Activated CD4-positive, alpha-beta memory T cell treated with anti-CD3 and anti-CD28 coated beads, Interleukin-2, amount 10 ng/mL, durations not matched to agents 7 days and 5 days (primary cell): ENCODE measurements around the gene EMC6. TPM values are rescaled to one million over a fixed set of nuclear protein-coding genes. Genes with fewer than 3 reads are reported as not detected.

Experiments used
- CTCF ChIA-PET: fragments of 350-600 bp; sonication (Branson Sonifier 250); formaldehyde crosslinking; loops from one replicate; lab custom pipeline; 2021; ENCODE audit warnings: antibody characterized with exemption, inconsistent platforms; lab: Charles Lee
- POLR2A ChIA-PET: fragments of 350-600 bp; sonication (Branson Sonifier 250); formaldehyde crosslinking; loops from one replicate; lab custom pipeline; 2021; ENCODE audit warnings: antibody characterized with exemption; lab: Charles Lee
- DNase-seq: peaks from one replicate; pipeline ENCODE4 v3.0.0-alpha.2; 2020
- H3K27ac Mint-ChIP-seq: one replicate; pipeline ENCODE4 v1.8.0; 2021; ENCODE audit warnings: mild to moderate bottlenecking, mixed read lengths
- H3K27me3 Mint-ChIP-seq: one replicate; pipeline ENCODE4 v1.8.0; 2021; ENCODE audit warnings: mixed read lengths
- H3K36me3 Mint-ChIP-seq: one replicate; pipeline ENCODE4 v1.8.0; 2021; ENCODE audit warnings: low read depth, mixed read lengths
- H3K4me1 Mint-ChIP-seq: one replicate; pipeline ENCODE4 v1.8.0; 2021; ENCODE audit warnings: mixed read lengths
- H3K4me3 Mint-ChIP-seq: one replicate; pipeline ENCODE4 v1.8.0; 2021; ENCODE audit warnings: mild to moderate bottlenecking, mixed read lengths
- H3K9me3 Mint-ChIP-seq: one replicate; pipeline ENCODE4 v1.8.0; 2021; ENCODE audit warnings: mixed read lengths
- total RNA-seq, 2 experiments: library from RNA; stranded (reverse); gene quantifications; one replicate each; pipeline ENCODE4 v1.2.3, GENCODE V29; 2021

EMC6 gene
- 10 to 100 TPM; 40.4 to 41.6 TPM for total RNA-seq

DNA sequence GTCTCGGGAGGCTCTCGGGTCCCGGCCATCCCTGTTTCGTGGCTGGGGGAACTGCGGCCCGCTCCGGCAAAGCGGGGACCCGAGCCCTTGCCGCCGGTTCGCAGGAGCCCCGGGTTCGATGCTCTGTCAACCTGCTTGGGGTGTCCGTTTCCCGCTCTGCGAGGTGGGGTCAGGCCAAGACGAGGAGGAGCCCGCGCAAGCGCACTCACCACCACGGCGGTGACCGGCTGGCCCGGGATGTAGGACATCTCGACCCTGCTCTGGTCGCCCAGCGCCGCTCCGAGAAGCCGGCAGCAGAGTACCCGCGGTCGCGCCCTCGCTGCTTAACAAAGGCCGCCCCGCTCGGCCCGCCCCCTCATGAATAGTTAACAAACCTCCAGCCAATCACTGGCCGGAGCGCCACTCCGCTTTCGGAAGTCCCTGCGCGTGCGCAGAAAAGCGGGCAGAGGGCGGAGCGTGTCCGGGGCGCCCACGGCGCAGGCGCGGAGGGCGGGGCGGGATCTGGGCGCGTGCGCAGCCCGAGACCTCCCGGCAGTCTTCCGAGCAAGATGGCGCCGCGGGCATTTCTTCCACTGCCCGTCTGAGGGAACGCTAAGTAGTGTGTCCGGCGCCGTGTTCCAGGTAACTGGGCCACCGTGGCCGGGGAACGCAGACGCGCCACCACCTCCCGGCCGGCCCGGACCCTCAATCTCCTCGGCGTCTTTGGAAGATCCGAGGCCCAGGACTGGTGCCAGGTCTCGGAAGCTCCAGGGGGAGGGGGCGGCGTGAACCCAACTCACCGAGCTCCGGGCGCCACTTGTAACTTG is at the start of gene EMC6, which contains the start of gene TAX1BP3:
Gene EMC6, plus strand, starts transcription at position 534 of the 806 bp plus-strand sequence. CDS start 335 bp downstream, outside the sequence.
Gene TAX1BP3, minus strand, starts transcription at position 300 of the 806 bp plus-strand sequence. Its CDS starts 52 bp downstream, at position 248.
- H3K9me3 Mint-ChIP-seq: no peaks in the 10 kb centered on the region
- H3K27ac Mint-ChIP-seq: peak within 1 kb of the TSS; percentile 76
- POLR2A ChIA-PET: interaction anchor here (0.6 to 3.1 kb wide), 8 partner anchors 9 to 55 kb away, joined by 3 to 16 read pairs (median 4); partner anchors contain the start of genes CTNS, HASPIN, P2RX5 and SHPK
- H3K4me1 Mint-ChIP-seq: peaks cover 31% of the 10 kb centered on the region
- CTCF ChIA-PET: interaction anchor here (0.7 to 1.0 kb wide), 2 partner anchors 14 to 159 kb away, joined by 3 read pairs; no protein-coding TSS in a partner anchor
- DNase-seq: peak; percentile 99
- H3K4me3 Mint-ChIP-seq: peak within 1 kb of the TSS; percentile 96
- H3K27me3 Mint-ChIP-seq: no peaks in the 10 kb centered on the region
- H3K36me3 Mint-ChIP-seq: peaks cover 16% of the 10 kb centered on the region

DNA sequence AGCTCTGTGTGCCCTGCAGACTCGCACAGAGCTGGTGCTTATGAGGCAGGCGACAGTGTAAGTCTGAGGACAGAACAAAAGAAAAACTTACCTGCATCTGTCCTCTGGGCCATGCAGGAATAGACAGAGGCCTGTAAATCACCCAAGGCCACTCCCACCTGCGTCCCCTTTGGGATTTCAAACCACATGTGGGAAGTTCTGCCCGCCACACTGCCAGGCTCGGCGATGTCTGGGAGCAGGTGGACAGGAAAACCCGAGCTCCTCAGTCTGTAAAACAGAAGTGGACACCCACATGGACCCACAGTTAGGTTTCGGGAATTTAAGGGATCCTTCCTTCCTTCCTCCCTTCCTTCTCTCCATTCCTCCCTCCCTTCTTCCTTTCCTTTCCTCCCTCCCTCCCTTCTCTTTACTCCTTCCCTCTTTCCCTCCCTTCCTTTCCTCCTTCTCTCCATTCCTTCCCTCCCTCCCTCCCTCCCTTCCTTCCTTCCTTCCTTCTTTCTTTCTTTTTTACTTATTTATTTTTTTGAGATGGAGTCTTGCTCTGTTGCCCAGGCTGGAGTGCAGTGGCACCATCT is 47.4 kb upstream of the EMC6 start:
- no peaks in the 10 kb centered on the region for H3K27me3 Mint-ChIP-seq
- peaks cover 53% of the 10 kb centered on the region for H3K36me3 Mint-ChIP-seq
- no peak overlapping the region for H3K27ac Mint-ChIP-seq
- ChIA-PET POLR2A (interaction anchor here (1.7 kb wide), 1 partner anchor 32 kb away, joined by 5 read pairs; no protein-coding TSS in a partner anchor), CTCF (interaction anchor here (1.2 kb wide), 1 partner anchor 19 kb away, joined by 4 read pairs; no protein-coding TSS in a partner anchor)
- H3K9me3 Mint-ChIP-seq: peaks cover 5% of the 10 kb centered on the region
- DNase-seq: no peak
- H3K4me1 Mint-ChIP-seq: no peaks in the 10 kb centered on the region
- H3K4me3 Mint-ChIP-seq: no peak overlapping the region

DNA sequence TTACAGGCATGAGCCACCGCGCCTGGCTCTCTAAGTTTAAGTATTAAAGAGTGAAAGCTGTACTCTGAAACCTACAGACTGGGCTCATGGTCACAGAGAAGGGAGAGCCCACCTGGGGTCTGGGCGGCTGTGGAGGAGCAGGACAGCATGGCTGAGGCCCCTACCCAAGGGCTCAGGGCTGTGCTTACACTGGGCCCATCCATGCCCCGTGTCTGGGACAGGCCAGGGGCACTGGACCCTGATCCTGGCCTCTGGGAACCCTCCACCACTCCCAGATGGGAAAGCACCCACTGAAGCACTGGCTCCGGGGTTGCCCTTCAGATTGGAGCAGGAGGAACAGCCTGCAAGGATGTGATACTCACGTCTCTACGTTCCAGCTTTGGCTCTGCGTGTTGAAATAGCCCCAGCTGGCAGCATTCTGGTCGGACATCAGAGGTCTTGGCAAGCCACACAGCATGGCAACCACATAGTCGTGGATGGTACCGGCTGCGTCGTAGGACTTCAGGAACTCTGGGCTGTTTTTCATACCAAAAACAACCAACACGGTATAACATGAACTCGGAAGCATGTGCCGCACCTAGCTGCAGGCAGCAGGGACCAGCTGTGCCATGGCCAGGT is 45.5 kb upstream of the EMC6 start:
- no peak for DNase-seq
- no peak overlapping the region for H3K4me3 Mint-ChIP-seq
- CTCF ChIA-PET: interaction anchor here (0.8 to 1.0 kb wide), 2 partner anchors 13 to 20 kb away, joined by 3 to 5 read pairs; partner anchors contain the start of genes CTNS and SHPK
- POLR2A ChIA-PET: interaction anchor here (1.7 kb wide), 1 partner anchor 34 kb away, joined by 5 read pairs; no protein-coding TSS in a partner anchor
- no peak overlapping the region for H3K27ac Mint-ChIP-seq
- no peaks in the 10 kb centered on the region for H3K27me3 Mint-ChIP-seq
- no peaks in the 10 kb centered on the region for H3K9me3 Mint-ChIP-seq
- H3K4me1 Mint-ChIP-seq: no peaks in the 10 kb centered on the region
- H3K36me3 Mint-ChIP-seq: peaks cover 42% of the 10 kb centered on the region

DNA sequence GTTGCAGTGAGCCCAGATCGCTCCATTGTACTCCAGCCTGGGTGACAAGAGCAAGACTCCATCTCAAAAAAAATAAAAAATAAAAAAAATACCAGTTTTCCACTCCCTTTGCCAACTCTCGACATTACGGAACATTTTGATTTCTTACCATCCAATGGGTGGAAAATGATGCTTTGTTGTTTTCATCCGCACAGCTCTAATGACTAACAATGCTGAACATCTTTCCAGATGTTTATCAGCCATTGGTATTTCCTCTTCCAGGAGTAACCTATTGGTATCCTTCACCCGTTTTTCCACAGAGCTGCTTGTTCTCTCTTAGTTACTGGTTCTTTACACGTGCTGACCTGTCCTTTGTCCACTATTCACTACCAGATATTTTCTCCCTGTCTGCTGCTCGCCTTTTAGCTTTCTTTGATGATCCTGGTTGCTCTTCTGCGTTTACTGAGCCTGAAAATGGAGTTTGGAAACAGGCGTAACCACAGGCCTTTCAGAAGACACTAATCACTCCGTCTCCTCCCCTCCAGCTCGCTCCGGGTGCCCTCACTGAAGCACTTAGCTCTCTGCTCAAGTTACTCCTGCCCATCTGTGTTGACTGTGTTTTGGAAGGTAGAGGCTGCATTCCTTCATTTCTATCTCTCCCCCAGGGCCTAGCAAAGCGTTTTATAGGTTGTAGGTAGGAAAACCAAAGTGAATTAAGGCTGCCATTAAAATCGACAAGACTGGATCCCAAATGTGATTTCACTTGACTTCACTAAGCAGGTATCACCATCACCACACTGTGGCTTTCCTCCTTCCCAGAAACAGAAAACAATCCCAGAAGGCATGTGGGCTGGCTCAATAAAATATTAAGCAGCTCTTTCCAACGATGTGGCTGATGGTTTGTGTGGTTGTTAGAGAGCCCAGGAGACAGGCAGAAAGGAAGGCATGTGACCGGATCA is 41.5 kb upstream of the EMC6 start:
- Mint-ChIP-seq H3K27ac (no peak overlapping the region), H3K27me3 (no peaks in the 10 kb centered on the region), H3K36me3 (peaks cover 30% of the 10 kb centered on the region), H3K4me3 (no peak overlapping the region), H3K4me1 (peaks cover 2% of the 10 kb centered on the region), H3K9me3 (no peaks in the 10 kb centered on the region)
- ChIA-PET POLR2A (interaction anchor here (2.0 kb wide), 1 partner anchor 9 kb away, joined by 5 read pairs; the partner anchor contains the start of genes CTNS and SHPK), CTCF (interaction anchor here (0.7 to 1.2 kb wide), 4 partner anchors 9 to 162 kb away, joined by 3 to 6 read pairs (median 4); partner anchors contain the start of genes CTNS and SHPK)
- DNase-seq: no peak

DNA sequence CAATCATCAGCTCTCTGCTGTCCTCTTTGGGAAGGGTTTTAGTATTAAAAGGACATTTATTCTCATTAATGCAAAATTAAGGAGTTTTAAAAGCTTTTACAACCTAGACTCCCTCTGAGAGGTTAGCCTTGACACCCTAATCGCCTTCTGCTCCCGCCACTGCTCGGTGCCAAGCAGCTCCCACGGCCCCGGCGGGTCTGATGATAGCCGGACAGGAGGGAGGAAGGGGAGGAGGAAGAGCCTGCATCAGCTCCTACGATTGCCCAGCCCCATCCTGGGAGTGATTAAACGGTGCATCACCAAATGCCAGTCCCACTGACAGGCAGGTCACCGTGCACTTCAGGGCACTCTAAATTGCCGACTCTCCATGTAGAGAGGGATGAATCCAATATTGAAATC is 40.8 kb upstream of the EMC6 start:
- Mint-ChIP-seq H3K27me3 (no peaks in the 10 kb centered on the region), H3K4me1 (peaks cover 2% of the 10 kb centered on the region), H3K27ac (no peak overlapping the region), H3K9me3 (no peaks in the 10 kb centered on the region), H3K36me3 (peaks cover 30% of the 10 kb centered on the region), H3K4me3 (no peak overlapping the region)
- CTCF ChIA-PET: interaction anchor here (1.2 kb wide), 1 partner anchor 25 kb away, joined by 3 read pairs; no protein-coding TSS in a partner anchor
- POLR2A ChIA-PET: interaction anchor here (2.0 kb wide), 1 partner anchor 8 kb away, joined by 5 read pairs; the partner anchor contains the start of genes CTNS and SHPK
- DNase-seq: no peak

DNA sequence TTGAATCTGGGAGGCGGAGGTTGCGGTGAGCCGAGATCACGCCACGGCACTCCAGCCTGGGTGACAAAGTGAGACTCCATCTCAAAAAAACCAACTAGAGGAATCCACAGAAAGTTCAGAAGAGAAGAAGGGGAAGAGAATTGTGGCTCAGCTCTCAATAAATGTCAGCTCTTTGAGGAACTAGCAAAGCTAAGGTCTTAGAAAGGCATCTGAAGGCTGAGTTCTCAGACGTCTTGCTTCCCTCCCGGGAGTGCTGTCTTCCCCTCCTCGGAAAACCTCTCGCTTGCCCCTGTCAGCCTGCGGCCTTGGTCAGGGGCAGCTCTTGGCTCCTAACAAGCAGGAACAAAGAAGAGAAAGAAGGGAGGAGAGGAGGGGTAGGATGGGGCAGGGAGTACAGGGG is 37.8 kb upstream of the EMC6 start:
- no peak overlapping the region for H3K27ac Mint-ChIP-seq
- ChIA-PET POLR2A (no interaction called here), CTCF (interaction anchor here (0.9 to 1.0 kb wide), 2 partner anchors 28 to 29 kb away, joined by 3 read pairs; no protein-coding TSS in a partner anchor)
- H3K4me1 Mint-ChIP-seq: peaks cover 14% of the 10 kb centered on the region
- no peaks in the 10 kb centered on the region for H3K9me3 Mint-ChIP-seq
- DNase-seq: no peak
- H3K27me3 Mint-ChIP-seq: no peaks in the 10 kb centered on the region
- no peak overlapping the region for H3K4me3 Mint-ChIP-seq
- H3K36me3 Mint-ChIP-seq: peaks cover 22% of the 10 kb centered on the region

DNA sequence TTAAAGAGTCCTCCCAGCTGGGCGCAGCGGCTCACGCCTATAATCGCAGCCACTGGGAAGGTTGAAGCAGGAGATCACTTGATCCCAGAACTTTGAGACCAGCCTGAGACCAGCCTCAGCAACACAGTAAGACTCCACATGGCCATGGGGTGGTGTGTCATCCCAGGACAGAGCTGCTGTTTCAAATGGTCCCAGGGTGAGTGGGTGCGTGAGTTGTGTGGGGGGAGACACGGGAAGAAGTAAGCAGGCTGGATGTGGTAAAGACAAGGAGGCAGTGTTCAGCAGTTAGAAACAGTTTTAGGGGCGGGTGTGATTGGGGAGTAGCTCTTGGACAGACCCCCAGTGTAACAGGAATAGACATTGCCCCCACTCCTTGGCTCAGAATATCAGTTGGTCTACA is 36.3 kb upstream of the EMC6 start:
- peaks cover 18% of the 10 kb centered on the region for H3K4me1 Mint-ChIP-seq
- POLR2A ChIA-PET: no interaction called here
- no peak overlapping the region for H3K4me3 Mint-ChIP-seq
- DNase-seq: no peak
- H3K9me3 Mint-ChIP-seq: no peaks in the 10 kb centered on the region
- CTCF ChIA-PET: interaction anchor here (0.7 kb wide), 1 partner anchor 95 kb away, joined by 3 read pairs; no protein-coding TSS in a partner anchor
- peaks cover 20% of the 10 kb centered on the region for H3K36me3 Mint-ChIP-seq
- H3K27ac Mint-ChIP-seq: no peak overlapping the region
- no peaks in the 10 kb centered on the region for H3K27me3 Mint-ChIP-seq

DNA sequence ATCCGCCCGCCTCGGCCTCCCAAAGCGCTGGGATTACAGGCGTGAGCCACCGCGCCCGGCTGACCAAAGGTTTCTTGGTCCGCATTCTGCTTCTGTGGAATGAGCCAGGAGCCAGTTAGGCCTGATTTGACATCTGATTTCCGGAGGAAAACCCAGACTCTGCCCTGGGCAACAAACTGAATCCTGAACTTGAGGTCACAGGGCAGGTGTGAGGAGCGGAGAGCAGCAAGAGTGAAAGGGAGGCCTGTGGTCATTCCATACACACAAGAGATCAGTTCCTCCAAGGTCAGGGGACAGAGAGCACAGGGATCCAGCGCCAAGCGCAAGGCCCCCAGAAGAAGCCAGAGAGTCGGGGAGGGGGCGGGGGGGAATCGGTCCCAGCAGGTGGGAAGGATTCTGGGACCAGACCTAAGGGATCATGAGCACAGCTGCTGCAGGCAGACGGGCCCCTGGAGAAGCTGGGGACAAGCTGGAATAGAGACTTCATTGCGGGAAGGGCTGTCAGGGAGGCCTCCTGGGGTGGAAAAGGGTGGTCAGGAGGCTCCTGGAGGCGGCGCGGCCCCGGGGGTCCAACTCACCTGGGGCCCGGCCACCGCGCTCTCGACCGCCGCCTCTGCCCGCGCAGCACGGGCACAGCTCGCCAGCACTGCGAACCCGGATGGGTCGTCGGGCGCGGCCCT is 33.0 kb upstream of the EMC6 start:
- H3K27ac Mint-ChIP-seq: no peak overlapping the region
- peak overlapping the region; percentile 96 for H3K4me3 Mint-ChIP-seq
- POLR2A ChIA-PET: interaction anchor here (0.7 to 2.3 kb wide), 9 partner anchors 8 to 822 kb away, joined by 3 to 16 read pairs (median 3); partner anchors contain the start of genes ATP2A3, EMC6 and TAX1BP3
- H3K36me3 Mint-ChIP-seq: peaks cover 23% of the 10 kb centered on the region
- H3K9me3 Mint-ChIP-seq: no peaks in the 10 kb centered on the region
- DNase-seq: no peak
- H3K4me1 Mint-ChIP-seq: peaks cover 45% of the 10 kb centered on the region
- CTCF ChIA-PET: interaction anchor here (0.9 to 4.1 kb wide), 13 partner anchors 9 to 587 kb away, joined by 3 to 25 read pairs (median 8); partner anchors contain the start of genes HASPIN, NCBP3 and P2RX5
- H3K27me3 Mint-ChIP-seq: no peaks in the 10 kb centered on the region

DNA sequence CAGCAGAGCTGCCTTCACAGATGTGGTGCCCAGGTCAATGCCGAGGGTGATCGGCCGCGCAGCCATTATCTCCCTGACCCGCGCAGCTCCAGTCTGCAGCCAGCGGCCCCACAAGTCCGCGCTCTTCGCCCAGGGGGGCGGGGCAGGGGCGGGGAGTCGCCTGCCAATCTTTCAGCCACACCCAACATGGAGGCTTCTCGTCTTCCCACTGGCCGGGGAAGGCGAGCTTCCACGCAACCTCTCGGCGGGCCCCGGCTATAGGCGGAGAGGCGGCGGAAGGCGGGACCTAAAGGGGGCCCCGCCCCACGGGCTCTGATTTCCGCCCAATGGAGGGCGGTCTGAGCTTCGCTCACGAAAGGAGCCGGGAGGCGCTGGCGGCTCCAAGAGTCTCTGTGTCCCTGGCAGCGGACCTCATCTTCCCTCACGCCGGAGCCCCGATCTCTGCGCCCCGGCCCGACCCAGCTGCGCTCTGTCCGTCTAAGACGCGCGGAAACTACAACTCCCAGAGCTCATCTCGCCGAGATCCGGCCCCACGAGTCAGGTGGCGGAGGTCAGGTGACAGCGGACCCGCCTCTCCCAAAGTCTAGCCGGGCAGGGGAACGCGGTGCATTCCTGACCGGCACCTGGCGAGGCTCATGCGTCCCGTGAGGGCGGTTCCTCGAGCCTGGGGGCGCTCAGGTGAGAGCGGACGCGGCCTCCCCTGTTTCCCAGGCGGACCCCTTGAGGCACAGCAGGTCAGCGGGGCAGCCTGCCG is 32.3 kb upstream of the EMC6 start, which contains the start of the genes CTNS and SHPK:
Gene CTNS, plus strand, starts transcription at position 607 of the 754 bp plus-strand sequence. CDS start 3,447 bp downstream, outside the sequence.
Gene SHPK, minus strand, starts transcription at position 97 of the 754 bp plus-strand sequence. Its CDS starts 31 bp downstream, at position 66.
- Mint-ChIP-seq H3K9me3 (no peaks in the 10 kb centered on the region), H3K36me3 (peaks cover 23% of the 10 kb centered on the region), H3K4me1 (peaks cover 49% of the 10 kb centered on the region), H3K27me3 (no peaks in the 10 kb centered on the region), H3K4me3 (peak within 1 kb of the TSS; percentile 96), H3K27ac (peak within 1 kb of the TSS; percentile 98)
- ChIA-PET POLR2A (interaction anchor here (0.7 to 2.3 kb wide), 10 partner anchors 9 to 822 kb away, joined by 3 to 16 read pairs (median 3); partner anchors contain the start of genes ATP2A3, EMC6 and TAX1BP3), CTCF (interaction anchor here (0.7 to 4.1 kb wide), 15 partner anchors 9 to 588 kb away, joined by 3 to 25 read pairs (median 7); partner anchors contain the start of genes HASPIN, NCBP3 and P2RX5)
- peak; percentile 96 for DNase-seq

DNA sequence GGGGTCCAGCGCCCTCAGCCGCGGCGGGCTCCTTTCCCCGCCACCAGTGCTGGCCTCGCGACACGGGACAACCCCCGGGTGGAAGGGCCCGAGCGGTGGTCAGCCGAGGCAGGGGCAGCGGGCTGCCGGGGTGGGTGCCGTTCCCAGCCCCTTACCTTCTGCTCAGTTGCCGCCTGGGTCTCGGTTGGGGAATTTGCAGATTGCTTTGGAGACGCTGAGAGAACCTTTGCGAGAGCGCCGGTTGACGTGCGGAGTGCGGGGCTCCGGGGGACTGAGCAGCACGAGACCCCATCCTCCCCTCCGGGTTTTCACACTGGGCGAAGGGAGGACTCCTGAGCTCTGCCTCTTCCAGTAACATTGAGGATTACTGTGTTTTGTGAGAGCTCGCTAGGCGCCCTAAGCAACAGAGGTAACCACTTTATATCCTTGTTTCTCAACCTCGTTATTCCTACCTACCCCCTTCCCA is 31.7 kb upstream of the EMC6 start:
- Mint-ChIP-seq H3K36me3 (peaks cover 28% of the 10 kb centered on the region), H3K27ac (peak overlapping the region; percentile 70), H3K27me3 (no peaks in the 10 kb centered on the region), H3K9me3 (no peaks in the 10 kb centered on the region), H3K4me3 (peak overlapping the region; percentile 96), H3K4me1 (peaks cover 55% of the 10 kb centered on the region)
- ChIA-PET POLR2A (interaction anchor here (1.6 to 2.3 kb wide), 5 partner anchors 10 to 823 kb away, joined by 3 to 16 read pairs (median 5); partner anchors contain the start of genes EMC6 and TAX1BP3), CTCF (interaction anchor here (1.1 to 4.1 kb wide), 10 partner anchors 9 to 588 kb away, joined by 5 to 25 read pairs (median 8); partner anchors contain the start of genes HASPIN and NCBP3)
- DNase-seq: no peak
